Suprapubic skin (tissue), 3 donors: ENCODE measurements around the gene CSTPP1.

ENCODE experiments used
- CTCF ChIP-seq, 2 donors: fragments of 200-600 bp in 1 of 2; fragments of 450-650 bp in 1 of 2; sonication (generic) in 1 of 2; IDR thresholded peaks; one replicate each; pipeline ENCODE4 v1.5.1; 2016 to 2019; ENCODE audit warnings: antibody characterized with exemption in 2 of 2, mild to moderate bottlenecking in 1 of 2, moderate library complexity in 1 of 2
- POLR2AphosphoS5 ChIP-seq, 3 donors: sonication (generic); formaldehyde crosslinking; IDR thresholded peaks; one replicate each; pipeline ENCODE4 v1.6.1; 2017; ENCODE audit warnings: antibody characterized with exemption in 3 of 3

- TF ChIP-seq CTCF (IDR thresholded peaks at IDR 0.05) (no peak), POLR2AphosphoS5 (IDR thresholded peaks at IDR 0.05) (no peak)
Measured at GRCh38 chr11:46944356-46945075, 8.0 kb downstream of the CSTPP1 start.
